HG03521 (cell line): ENCODE measurements around the gene B9D1.

ENCODE experiments used
- ATAC-seq: cut with Tn5 transposase; IDR thresholded peaks from one replicate; pipeline ENCODE4 v1.9.1; 2021; ENCODE audit warnings: mild to moderate bottlenecking, moderate library complexity; ENCODE audit not compliant: unreplicated experiment

Gene B9D1

GRCh38 chr17:19388791-19389785 is 26.6 kb upstream of the B9D1 start:
- no peak for ATAC-seq

- ATAC-seq: no peak
Observed at GRCh38 chr17:19387921-19388521, 25.5 kb upstream of the B9D1 start.

GRCh38 chr17:19386974-19387920 is 24.7 kb upstream of the B9D1 start, which contains the start of gene MFAP4:
Gene MFAP4 (minus strand): TSS chr17:19387190. CDS start chr17:19387155, 35 bp downstream.
- no peak for ATAC-seq

DNA sequence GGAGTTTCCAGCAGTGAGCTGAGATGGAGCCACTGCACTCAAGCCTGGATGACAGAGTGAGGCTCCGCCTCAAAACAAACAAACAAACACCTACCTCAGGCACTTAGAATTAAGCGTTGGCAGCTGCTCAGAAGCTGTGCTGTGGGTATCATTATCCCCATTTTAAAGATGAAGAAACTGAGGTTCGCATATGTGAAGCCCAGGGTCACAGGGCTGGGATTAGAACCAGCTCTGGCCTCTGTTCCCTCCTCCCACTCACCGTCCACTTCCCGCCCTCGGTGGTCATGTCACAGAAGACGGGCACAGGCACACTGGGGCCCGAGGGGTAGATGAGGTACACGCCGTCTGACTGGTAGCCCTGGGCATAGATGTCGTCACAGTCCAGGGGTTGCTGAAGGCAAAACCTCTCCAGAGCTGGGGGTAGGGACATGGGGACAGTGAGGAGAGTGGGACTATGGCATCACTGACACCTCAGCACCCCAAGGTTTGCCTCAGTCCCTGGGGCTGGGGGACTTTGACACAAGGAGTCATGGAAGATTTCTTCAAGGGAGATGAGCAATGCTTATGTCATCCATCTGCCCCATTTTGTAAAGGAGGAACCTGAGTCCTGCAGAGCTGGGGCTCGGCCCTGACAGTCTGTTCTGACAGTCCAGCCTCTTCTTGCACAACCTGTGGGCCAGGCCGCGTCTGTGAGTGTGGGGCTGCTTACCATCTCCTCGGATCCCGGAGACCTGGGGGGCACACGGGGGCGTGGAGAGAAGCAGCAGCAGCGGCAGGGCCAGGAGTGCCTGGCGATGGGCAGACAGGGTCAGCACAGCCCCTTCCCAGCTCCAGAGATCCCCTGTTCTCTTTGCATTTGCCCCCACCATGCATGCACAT is 23.8 kb upstream of the B9D1 start:
- ATAC-seq: no peak

- ATAC-seq: no peak
Observed at GRCh38 chr17:19385521-19385983, 23.0 kb upstream of the B9D1 start.

- no peak for ATAC-seq
Observed at GRCh38 chr17:19384723-19385391, 22.3 kb upstream of the B9D1 start.

DNA sequence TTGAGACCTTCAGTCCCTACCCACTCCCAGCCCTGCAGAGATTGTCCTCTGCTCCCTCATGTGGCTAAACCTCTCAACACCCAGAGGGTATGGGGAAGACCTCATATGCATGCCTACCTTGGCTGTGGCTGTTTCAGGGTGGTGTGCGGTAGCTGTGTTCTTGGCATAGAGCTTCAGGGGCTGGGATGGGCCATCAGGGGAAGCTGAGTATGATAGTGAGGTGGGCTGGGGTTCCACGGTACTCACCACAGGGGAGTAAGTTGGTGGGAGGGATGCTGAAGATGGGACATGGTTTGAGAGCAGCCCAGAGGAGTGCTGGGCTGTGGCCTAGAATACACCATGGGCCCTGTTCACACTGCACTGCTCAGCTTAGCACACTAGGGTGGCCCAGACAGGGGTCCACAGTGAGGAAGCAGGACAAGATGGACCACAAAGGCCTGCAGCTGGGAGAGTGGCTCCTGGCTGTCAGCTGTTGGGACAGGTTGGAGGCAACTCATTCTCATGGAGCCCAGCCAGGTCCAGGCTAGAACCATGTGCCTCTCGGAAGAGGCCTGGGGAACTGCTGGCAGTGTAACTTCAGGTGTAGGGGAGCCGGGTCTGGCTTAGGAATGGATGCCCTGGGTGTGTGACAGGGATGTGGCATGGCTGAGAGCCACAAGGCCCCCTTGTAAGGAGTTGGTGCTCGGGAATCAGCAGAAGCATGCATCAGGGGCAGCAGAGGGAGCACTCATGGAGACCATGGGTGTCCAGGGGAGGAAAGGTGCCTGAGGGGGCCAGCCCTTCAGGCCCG is 21.4 kb upstream of the B9D1 start:
- ATAC-seq: no peak

GRCh38 chr17:19382531-19383444 is 20.3 kb upstream of the B9D1 start:
- ATAC-seq: no peak

- no peak for ATAC-seq
Observed at GRCh38 chr17:19381741-19382444, 19.4 kb upstream of the B9D1 start.

DNA sequence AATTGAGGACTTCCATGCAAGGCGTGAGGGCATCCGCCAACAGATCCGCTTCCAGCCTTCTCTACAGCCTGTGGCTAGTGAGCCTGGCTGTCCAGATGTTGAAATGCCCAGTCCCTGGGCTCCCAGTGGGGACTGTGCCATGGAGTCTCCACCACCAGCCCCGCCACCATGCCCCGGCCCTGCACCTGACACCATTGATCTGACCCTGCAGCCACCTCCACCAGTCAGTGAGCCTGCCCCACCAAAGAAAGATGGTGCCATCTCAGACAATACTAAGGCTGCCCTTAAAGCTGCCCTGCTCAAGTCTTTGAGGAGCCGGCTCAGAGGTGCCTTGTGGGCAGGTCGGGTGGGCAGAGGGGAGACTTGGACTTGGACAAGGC is 18.8 kb upstream of the B9D1 start:
- no peak for ATAC-seq

GRCh38 chr17:19380481-19381301 is 18.2 kb upstream of the B9D1 start:
- ATAC-seq: no peak

- no peak for ATAC-seq
Observed at GRCh38 chr17:19379361-19380065, 17.0 kb upstream of the B9D1 start.

DNA sequence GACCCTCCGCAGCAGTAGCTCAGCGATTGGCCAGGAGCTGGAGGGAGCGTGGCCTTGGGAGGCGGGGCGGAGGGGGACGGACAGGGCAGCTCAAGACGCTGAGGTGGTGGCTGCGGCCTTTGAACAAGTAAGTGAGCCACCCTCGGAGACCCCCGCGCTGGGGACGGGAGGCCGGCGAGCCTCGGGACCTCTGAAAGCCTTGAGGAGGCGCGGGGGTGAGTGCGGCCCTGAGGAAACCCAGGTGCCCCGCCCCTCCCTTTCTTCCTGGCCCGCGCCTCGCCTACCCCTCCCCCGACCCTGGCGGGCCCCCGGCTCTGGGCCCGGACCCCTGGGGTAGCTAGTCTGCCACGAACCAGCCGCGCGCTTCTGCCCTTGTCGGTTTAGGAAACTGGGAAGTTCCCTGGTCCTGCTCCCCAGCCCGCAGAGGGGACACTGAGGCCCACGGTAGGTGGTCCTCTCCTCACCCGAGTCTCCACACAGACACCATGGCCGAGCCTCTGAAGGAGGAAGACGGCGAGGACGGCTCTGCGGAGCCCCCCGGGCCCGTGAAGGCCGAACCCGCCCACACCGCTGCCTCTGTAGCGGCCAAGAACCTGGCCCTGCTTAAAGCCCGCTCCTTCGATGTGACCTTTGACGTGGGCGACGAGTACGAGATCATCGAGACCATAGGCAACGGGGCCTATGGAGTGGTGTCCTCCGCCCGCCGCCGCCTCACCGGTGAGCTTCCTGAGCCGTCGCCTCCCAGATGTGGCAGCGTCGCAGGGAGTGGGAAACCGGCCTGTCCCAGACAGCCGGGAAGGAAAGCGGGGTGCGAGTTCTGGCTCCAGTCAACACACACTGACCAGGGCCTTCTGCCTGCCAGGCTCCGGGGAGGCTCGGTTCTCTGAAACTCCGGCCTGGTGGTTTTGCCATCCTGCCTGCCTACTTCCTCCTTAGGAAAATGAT is 16.2 kb upstream of the B9D1 start, which contains the start of gene MAPK7:
Gene MAPK7 (plus strand): TSS at position 83 of the 945 bp plus-strand sequence. CDS start 403 bp downstream, at position 486.
- peak; percentile 2 for ATAC-seq
